K562 (cell line): ENCODE results near the gene SUFU. TPM values are rescaled to one million over a fixed set of nuclear protein-coding genes. Genes with fewer than 3 reads are reported as not detected.

Experiments
- ARID3A ChIP-seq: IDR thresholded peaks from 2 replicates; pipeline ENCODE4 v1.6.1; 2012; ENCODE audit warnings: low read depth, low read length, improper control_type of control experiment, borderline replicate concordance
- ATF1 ChIP-seq, 2 experiments: fragments of 450-650 bp in 1 of 2; IDR thresholded peaks; 2 replicates each; pipeline ENCODE4 v1.6.1; 2016; ENCODE audit warnings: missing compliant biosample characterization in 1 of 2, missing genetic modification characterization in 1 of 2
- CREB3 ChIP-seq: fragments of 450-650 bp; conservative IDR thresholded peaks from 2 replicates; pipeline ENCODE4 v1.6.1; 2016; ENCODE audit warnings: missing genetic modification characterization, low read depth, mild to moderate bottlenecking, missing compliant biosample characterization, moderate library complexity
- HSF4 ChIP-seq: fragments of 250-450 bp; sonication (Bioruptor Pico); IDR thresholded peaks from 2 replicates; pipeline ENCODE4 v2.1.2; 2022; ENCODE audit warnings: mild to moderate bottlenecking, moderate library complexity, borderline replicate concordance
- MLX ChIP-seq, 2 experiments: fragments of 450-650 bp in 1 of 2; sonication (generic) in 1 of 2; formaldehyde crosslinking; conservative IDR thresholded peaks; 2 replicates each; pipeline versions ENCODE4 v1.4.0 to v1.8.1; 2020 to 2022; ENCODE audit warnings: mild to moderate bottlenecking in 1 of 2, missing genetic modification reagents in 1 of 2
- NONO ChIP-seq, 2 experiments: fragments of 200-400 bp in 1 of 2; fragments of 450-650 bp in 1 of 2; formaldehyde crosslinking in 1 of 2; IDR thresholded peaks; 2 replicates each; pipeline ENCODE4 v1.6.1; 2017; ENCODE audit warnings: low read depth in 2 of 2, mild to moderate bottlenecking in 2 of 2, moderate library complexity in 2 of 2, low read length in 1 of 2
- SIN3A ChIP-seq, 2 experiments: fragments of 150-350 bp in 1 of 2; IDR thresholded peaks; 2 replicates each; pipeline ENCODE4 v1.6.1; 2011 to 2016; ENCODE audit warnings: borderline replicate concordance in 2 of 2, low read depth in 2 of 2, low read length in 2 of 2, mild to moderate bottlenecking in 2 of 2, moderate library complexity in 2 of 2; ENCODE audit not compliant: control insufficient read depth in 1 of 2
- SMARCA5 ChIP-seq: fragments of 450-650 bp; IDR thresholded peaks from 2 replicates; pipeline ENCODE4 v1.6.1; 2016
- SP2 ChIP-seq: IDR thresholded peaks from 2 replicates; pipeline ENCODE4 v1.6.1; 2011; ENCODE audit warnings: mild to moderate bottlenecking, low read depth, low read length, moderate library complexity; ENCODE audit not compliant: poor library complexity, severe bottlenecking; ENCODE audit errors: extremely low read depth
- TFAM ChIP-seq: fragments of 250-450 bp; sonication (Bioruptor Pico); conservative IDR thresholded peaks from 2 replicates; pipeline ENCODE4 v1.5.0; 2021; ENCODE audit warnings: mild to moderate bottlenecking, moderate library complexity
- ZNF583 ChIP-seq: fragments of 250-450 bp; sonication (Bioruptor Pico); IDR thresholded peaks from 2 replicates; pipeline ENCODE4 v1.4.0; 2020
- ZNF592 ChIP-seq: fragments of 450-650 bp; IDR thresholded peaks from 2 replicates; pipeline ENCODE4 v1.6.1; 2017; ENCODE audit warnings: antibody characterized with exemption, mild to moderate bottlenecking
- polyA plus RNA-seq, 8 experiments: library from polyadenylated mRNA; depleted of rRNA in 4 of 8; stranded (reverse) in 5 of 8; unstranded in 3 of 8; fragments of >200 nt; fragmentation: Nextera tagmentation in 2 of 8; fragmentation: Illumina TruSeq in 1 of 8; extraction: Ambion mirVana in 2 of 8; extraction: Trizol in 1 of 8; gene quantifications; 2 replicates each; pipeline versions ENCODE4 v1.2.1 to v1.2.3, GENCODE V29; 2011 to 2014; ENCODE audit warnings: inconsistent platforms in 1 of 8, missing spikeins in 1 of 8
- total RNA-seq, 7 experiments: library from RNA; depleted of rRNA in 6 of 7; stranded (reverse); fragments of >200 nt in 6 of 7; fragmentation: Illumina TruSeq in 2 of 7; extraction: Trizol in 2 of 7; gene quantifications; 2 replicates each; pipeline versions ENCODE4 v1.2.1 to v1.2.3, GENCODE V29; 2011 to 2021; ENCODE audit warnings: low replicate concordance in 1 of 7
- TF ChIP-seq, protein P1 (sequence below), 2 experiments: fragments of 450-650 bp; IDR thresholded peaks; 2 replicates each; pipeline ENCODE4 v1.6.1; 2018; ENCODE audit warnings: mild to moderate bottlenecking in 2 of 2, low read depth in 1 of 2; ENCODE audit not compliant: partially characterized antibody in 2 of 2

SUFU gene
- total and polyA plus RNA-seq, 9 of the 15 experiments (the other 6 are each of a cell fraction or from before 2014, with no cell fraction given): 0.59 to 6.3 (median 0.82) TPM

DNA sequence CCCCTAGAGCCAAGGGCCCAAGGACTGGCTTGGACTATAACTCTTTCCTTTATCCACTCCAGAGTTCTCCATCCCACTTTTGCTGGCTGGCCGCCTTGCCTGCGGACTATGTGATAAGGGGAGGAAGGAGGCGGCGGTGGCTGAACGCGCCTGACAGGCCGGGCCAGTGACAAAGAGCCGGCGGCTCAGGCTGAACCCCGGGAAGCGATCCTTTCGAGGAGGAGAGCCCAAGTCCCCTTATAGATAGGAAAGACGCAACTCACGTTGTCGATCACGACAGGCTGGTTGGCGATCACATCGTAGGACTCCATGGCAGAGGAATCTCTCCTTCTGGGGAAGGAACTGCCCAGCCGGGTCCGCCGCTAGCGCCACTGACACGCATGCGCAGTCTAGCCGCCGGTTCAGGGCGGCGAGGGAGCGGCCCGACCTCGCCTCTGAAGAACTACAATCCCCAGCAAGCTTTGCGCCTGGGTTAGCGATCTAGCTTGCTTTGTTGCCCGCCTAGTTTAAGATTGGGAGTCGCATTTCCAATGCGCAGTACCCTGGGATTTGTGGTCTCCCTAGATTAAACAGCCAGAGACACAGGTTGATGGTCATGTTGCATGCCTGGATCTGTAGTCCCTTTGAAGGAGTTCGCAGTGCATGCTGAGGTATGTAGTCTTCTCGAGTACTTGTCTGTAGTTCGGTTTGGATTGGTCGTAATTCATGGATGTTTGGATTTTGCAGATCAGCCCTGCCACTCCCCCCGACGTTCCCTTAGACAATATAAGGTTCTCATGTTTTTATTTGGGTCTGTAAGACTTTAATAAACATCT, 1.2 kb upstream of the SUFU start, which contains the start of gene ACTR1A (continued):
- TF ChIP-seq MLX (CRISPR knock-in tag; conservative IDR thresholded peaks at IDR 0.05) (no peak), SIN3A (IDR thresholded peaks at IDR 0.05; ENCODE audit: borderline replicate concordance in 2 of 2, control insufficient read depth in 1 of 2, low read depth in 2 of 2, low read length in 2 of 2) (no peak), ARID3A (no peak), SP2 (no peak), ZNF583 (CRISPR knock-in tag) (no peak), NONO (IDR thresholded peaks at IDR 0.05; ENCODE audit: low read depth in 2 of 2, low read length in 1 of 2) (no peak), SMARCA5 (no peak), CREB3 (tag) (no peak), ATF1 (CRISPR knock-in tag; IDR thresholded peaks at IDR 0.05) (no peak), ATF1 (tag; IDR thresholded peaks at IDR 0.05) (peak; percentile 63), HSF4 (CRISPR knock-in tag) (no peak), ZNF592 (peak; percentile 78), TFAM (CRISPR knock-in tag) (no peak)
- TF ChIP-seq, protein P1, sequence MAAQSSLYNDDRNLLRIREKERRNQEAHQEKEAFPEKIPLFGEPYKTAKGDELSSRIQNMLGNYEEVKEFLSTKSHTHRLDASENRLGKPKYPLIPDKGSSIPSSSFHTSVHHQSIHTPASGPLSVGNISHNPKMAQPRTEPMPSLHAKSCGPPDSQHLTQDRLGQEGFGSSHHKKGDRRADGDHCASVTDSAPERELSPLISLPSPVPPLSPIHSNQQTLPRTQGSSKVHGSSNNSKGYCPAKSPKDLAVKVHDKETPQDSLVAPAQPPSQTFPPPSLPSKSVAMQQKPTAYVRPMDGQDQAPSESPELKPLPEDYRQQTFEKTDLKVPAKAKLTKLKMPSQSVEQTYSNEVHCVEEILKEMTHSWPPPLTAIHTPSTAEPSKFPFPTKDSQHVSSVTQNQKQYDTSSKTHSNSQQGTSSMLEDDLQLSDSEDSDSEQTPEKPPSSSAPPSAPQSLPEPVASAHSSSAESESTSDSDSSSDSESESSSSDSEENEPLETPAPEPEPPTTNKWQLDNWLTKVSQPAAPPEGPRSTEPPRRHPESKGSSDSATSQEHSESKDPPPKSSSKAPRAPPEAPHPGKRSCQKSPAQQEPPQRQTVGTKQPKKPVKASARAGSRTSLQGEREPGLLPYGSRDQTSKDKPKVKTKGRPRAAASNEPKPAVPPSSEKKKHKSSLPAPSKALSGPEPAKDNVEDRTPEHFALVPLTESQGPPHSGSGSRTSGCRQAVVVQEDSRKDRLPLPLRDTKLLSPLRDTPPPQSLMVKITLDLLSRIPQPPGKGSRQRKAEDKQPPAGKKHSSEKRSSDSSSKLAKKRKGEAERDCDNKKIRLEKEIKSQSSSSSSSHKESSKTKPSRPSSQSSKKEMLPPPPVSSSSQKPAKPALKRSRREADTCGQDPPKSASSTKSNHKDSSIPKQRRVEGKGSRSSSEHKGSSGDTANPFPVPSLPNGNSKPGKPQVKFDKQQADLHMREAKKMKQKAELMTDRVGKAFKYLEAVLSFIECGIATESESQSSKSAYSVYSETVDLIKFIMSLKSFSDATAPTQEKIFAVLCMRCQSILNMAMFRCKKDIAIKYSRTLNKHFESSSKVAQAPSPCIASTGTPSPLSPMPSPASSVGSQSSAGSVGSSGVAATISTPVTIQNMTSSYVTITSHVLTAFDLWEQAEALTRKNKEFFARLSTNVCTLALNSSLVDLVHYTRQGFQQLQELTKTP (IDR thresholded peaks at IDR 0.05; ENCODE audit: low read depth in 1 of 2, partially characterized antibody in 2 of 2): peak; percentile 22 to 99
